HL-60 (cell line): Measurements from ENCODE around the gene CDKL2.

Experiments used
- DNase-seq, 2 experiments: peaks; one replicate each; pipeline ENCODE4 v3.0.0-alpha.2; 2010 to 2020; ENCODE audit warnings: low read depth in 1 of 2, low spot score in 1 of 2
- H3K27ac ChIP-seq: fragments of 250-450 bp; sonication (Bioruptor Pico); replicated peaks from 2 replicates; pipeline ENCODE4 v1.5.1; 2020; ENCODE audit warnings: mild to moderate bottlenecking, moderate library complexity
- H3K27me3 ChIP-seq: fragments of 250-450 bp; sonication (Bioruptor Pico); 2 replicates; pipeline ENCODE4 v1.5.1; 2021; ENCODE audit warnings: mild to moderate bottlenecking, moderate library complexity; ENCODE audit not compliant: insufficient read depth, poor library complexity, severe bottlenecking
- H3K4me3 ChIP-seq: replicated peaks from 2 replicates; pipeline ENCODE4 v1.5.1; 2011; ENCODE audit warnings: mild to moderate bottlenecking, control low read depth, low read length; ENCODE audit not compliant: insufficient read depth
- GABPA ChIP-seq: IDR thresholded peaks from 2 replicates; pipeline ENCODE4 v1.6.1; 2012; ENCODE audit warnings: low read depth
- POLR2AphosphoS5 ChIP-seq: IDR thresholded peaks from 2 replicates; pipeline ENCODE4 v1.6.1; 2012; ENCODE audit warnings: low read depth
- REST ChIP-seq: IDR thresholded peaks from 2 replicates; pipeline ENCODE4 v1.6.1; 2012; ENCODE audit warnings: low read depth; ENCODE audit not compliant: insufficient replicate concordance
- SPI1 ChIP-seq: IDR thresholded peaks from 2 replicates; pipeline ENCODE4 v1.6.1; 2012; ENCODE audit warnings: low read depth, mild to moderate bottlenecking, borderline replicate concordance
- TF ChIP-seq, protein P1 (sequence below): IDR thresholded peaks from one replicate; pipeline ENCODE4 v1.5.1; 2011; ENCODE audit warnings: low read length, control low read depth, inconsistent platforms; ENCODE audit not compliant: insufficient read depth

Gene CDKL2

GRCh38 chr4:75662626-75663025 lies 32.3 kb upstream of the CDKL2 start:
- Histone ChIP-seq H3K27ac (no peak overlapping the region), H3K4me3 (no peak overlapping the region), H3K27me3 (no peaks in the 10 kb centered on the region)
- TF ChIP-seq, protein P1, sequence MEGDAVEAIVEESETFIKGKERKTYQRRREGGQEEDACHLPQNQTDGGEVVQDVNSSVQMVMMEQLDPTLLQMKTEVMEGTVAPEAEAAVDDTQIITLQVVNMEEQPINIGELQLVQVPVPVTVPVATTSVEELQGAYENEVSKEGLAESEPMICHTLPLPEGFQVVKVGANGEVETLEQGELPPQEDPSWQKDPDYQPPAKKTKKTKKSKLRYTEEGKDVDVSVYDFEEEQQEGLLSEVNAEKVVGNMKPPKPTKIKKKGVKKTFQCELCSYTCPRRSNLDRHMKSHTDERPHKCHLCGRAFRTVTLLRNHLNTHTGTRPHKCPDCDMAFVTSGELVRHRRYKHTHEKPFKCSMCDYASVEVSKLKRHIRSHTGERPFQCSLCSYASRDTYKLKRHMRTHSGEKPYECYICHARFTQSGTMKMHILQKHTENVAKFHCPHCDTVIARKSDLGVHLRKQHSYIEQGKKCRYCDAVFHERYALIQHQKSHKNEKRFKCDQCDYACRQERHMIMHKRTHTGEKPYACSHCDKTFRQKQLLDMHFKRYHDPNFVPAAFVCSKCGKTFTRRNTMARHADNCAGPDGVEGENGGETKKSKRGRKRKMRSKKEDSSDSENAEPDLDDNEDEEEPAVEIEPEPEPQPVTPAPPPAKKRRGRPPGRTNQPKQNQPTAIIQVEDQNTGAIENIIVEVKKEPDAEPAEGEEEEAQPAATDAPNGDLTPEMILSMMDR: no peak
- TF ChIP-seq GABPA: no peak
- no peak for TF ChIP-seq POLR2AphosphoS5
- no peak for TF ChIP-seq SPI1
- TF ChIP-seq REST: no peak
- DNase-seq: no peak

DNA sequence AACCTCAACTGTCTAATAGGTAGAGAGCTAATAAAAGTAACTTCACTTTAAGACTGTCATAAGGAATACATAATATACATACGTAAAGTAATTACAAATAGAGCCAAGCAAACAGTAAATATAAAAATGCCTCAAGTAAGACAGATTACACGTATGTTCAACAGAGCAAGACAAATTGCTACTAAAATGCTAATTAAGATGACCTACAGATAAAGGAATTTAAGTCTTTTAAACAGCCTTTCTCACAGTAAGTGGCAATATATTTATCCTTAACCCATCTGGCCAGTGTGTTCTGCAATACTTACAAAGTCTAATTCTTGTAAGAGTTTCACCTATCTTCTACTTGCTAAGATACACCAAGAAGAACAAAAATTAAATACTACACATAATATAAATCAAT lies 30.2 kb upstream of the CDKL2 start:
- DNase-seq: no peak
- H3K27ac ChIP-seq: no peak overlapping the region

DNA sequence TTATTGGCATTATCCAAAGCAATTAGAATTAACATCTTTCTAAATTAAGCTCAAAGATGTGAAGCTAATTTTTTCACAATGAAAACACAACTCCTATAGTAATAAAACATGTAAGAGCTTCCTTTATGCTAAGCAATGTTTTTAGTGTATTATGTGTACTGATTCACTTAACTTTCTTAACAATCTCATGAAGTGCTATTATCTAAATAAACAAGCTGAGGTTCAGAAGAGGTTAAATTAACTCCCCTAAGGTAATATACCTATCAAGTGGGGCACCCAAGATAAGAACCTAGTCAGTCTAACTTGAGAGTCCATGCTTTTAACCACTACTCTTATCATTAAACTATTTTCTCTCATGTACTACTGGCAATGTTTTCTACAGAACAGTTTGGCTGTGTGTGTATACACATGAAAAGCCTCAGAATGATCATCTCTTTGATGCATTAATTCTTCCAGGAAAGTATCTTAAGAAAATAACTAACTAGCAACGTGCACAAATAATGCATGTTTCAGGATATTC lies 29.2 kb upstream of the CDKL2 start:
- TF ChIP-seq, protein P1: no peak
- TF ChIP-seq GABPA (no peak), SPI1 (no peak), REST (no peak), POLR2AphosphoS5 (no peak)
- Histone ChIP-seq H3K27ac (no peak overlapping the region), H3K27me3 (no peaks in the 10 kb centered on the region), H3K4me3 (no peak overlapping the region)
- no peak for DNase-seq

More for the DNA sequence above, 30.2 kb upstream of the CDKL2 start:
- TF ChIP-seq SPI1 (no peak), POLR2AphosphoS5 (no peak), GABPA (no peak), REST (no peak)
- Histone ChIP-seq H3K4me3 (no peak overlapping the region), H3K27me3 (no peaks in the 10 kb centered on the region)
